Retina (tissue), 1 donor: ENCODE data around the gene TOB2.
"Not testable (repeated sequence)": the region's sequence is repeated elsewhere in the genome, so short reads cannot be mapped to it uniquely, and the experiment has no call there.

Experiments
- DNase-seq: peaks from one replicate; pipeline ENCODE4 v3.0.0-alpha.2; 2016

TOB2 gene

GRCh38 chr22:41461901-41462300 lies 15.3 kb upstream of the TOB2 start:
- DNase-seq: peak; percentile 77

GRCh38 chr22:41460071-41460470 lies 13.5 kb upstream of the TOB2 start:
- DNase-seq: not testable (repeated sequence)

- no peak for DNase-seq
Measured at GRCh38 chr22:41459431-41459830, 12.8 kb upstream of the TOB2 start.

GRCh38 chr22:41458161-41458728 lies 11.6 kb upstream of the TOB2 start:
- no peak for DNase-seq

GRCh38 chr22:41448189-41448808 lies 1.7 kb upstream of the TOB2 start:
- DNase-seq: peak; percentile 95

GRCh38 chr22:41447435-41448188 lies 1.0 kb upstream of the TOB2 start:
- DNase-seq: peak; percentile 92

- peak; percentile 56 for DNase-seq
Measured at GRCh38 chr22:41446057-41446501, 522 bp downstream of the TOB2 start.

GRCh38 chr22:41445129-41446056 lies 1.2 kb downstream of the TOB2 start:
- peak; percentile 61 for DNase-seq

GRCh38 chr22:41444360-41445128 lies 2.1 kb downstream of the TOB2 start:
- DNase-seq: peak; percentile 95

- no peak for DNase-seq
Measured at GRCh38 chr22:41442240-41442792, 4.3 kb downstream of the TOB2 start.

GRCh38 chr22:41440511-41440910 lies 6.1 kb downstream of the TOB2 start:
- DNase-seq: not testable (repeated sequence)

GRCh38 chr22:41437198-41437597 lies 9.4 kb downstream of the TOB2 start:
- DNase-seq: no peak

GRCh38 chr22:41436322-41437113 lies 10.1 kb downstream of the TOB2 start:
- DNase-seq: no peak

- DNase-seq: no peak
Measured at GRCh38 chr22:41435560-41435959, 11.0 kb downstream of the TOB2 start.

GRCh38 chr22:41434361-41435003 lies 12.1 kb downstream of the TOB2 start:
- not testable (repeated sequence) for DNase-seq

GRCh38 chr22:41433480-41433879 lies 13.1 kb downstream of the TOB2 start:
- not testable (repeated sequence) for DNase-seq

- no peak for DNase-seq
Measured at GRCh38 chr22:41431656-41432055, 14.9 kb downstream of the TOB2 start.

- no peak for DNase-seq
Measured at GRCh38 chr22:41429951-41430332, 16.7 kb downstream of the TOB2 start.

GRCh38 chr22:41429232-41429950 lies 17.2 kb downstream of the TOB2 start:
- no peak for DNase-seq
